Transverse colon (tissue), 4 donors: ENCODE data around the gene MICAL1. TPM values are rescaled to one million over a fixed set of nuclear protein-coding genes. Genes with fewer than 3 reads are reported as not detected.
A peak's percentile ranks its signal among the peaks of the same experiment; 100 is the strongest.

ENCODE experiments used
- DNase-seq: peaks from one replicate; pipeline ENCODE4 v3.0.0-alpha.2; 2019
- H3K27ac ChIP-seq, 4 donors: fragments of 200-600 bp; sonication (generic); 2 replicates each; pipeline ENCODE4 v1.5.1; 2016 to 2018; ENCODE audit warnings: inconsistent platforms in 4 of 4
- H3K27me3 ChIP-seq: fragments of 200-600 bp; sonication (generic); 2 replicates; pipeline ENCODE4 v1.5.1; 2017; ENCODE audit warnings: inconsistent platforms
- H3K36me3 ChIP-seq, 4 donors: fragments of 200-600 bp; sonication (generic); 2 replicates each; pipeline ENCODE4 v1.5.1; 2017 to 2019; ENCODE audit warnings: inconsistent platforms in 4 of 4
- H3K4me1 ChIP-seq, 4 donors: fragments of 200-600 bp; sonication (generic); 2 replicates each; pipeline ENCODE4 v1.5.1; 2017 to 2020; ENCODE audit warnings: inconsistent platforms in 4 of 4
- H3K4me3 ChIP-seq, 4 donors: fragments of 200-600 bp; sonication (generic); 1 replicate in 1 of 4; 2 replicates in 3 of 4; pipeline versions ENCODE4 v1.5.1 to v1.6.1; 2017 to 2019; ENCODE audit warnings: inconsistent platforms in 4 of 4
- H3K9me3 ChIP-seq, 2 donors: fragments of 200-600 bp; sonication (generic); 2 replicates each; pipeline ENCODE4 v1.5.1; 2017 to 2019; ENCODE audit warnings: inconsistent platforms in 2 of 2
- CTCF ChIP-seq, 5 experiments: fragments of 200-600 bp in 3 of 5; fragments of 450-650 bp in 2 of 5; sonication (generic) in 3 of 5; IDR thresholded peaks; 1 replicate in 2 of 5; 2 replicates in 3 of 5; pipeline ENCODE4 v1.5.1; 2016 to 2017; ENCODE audit warnings: antibody characterized with exemption in 5 of 5, inconsistent platforms in 3 of 5, mild to moderate bottlenecking in 2 of 5, moderate library complexity in 1 of 5
- EP300 ChIP-seq: sonication (generic); formaldehyde crosslinking; IDR thresholded peaks from one replicate; pipeline ENCODE4 v1.6.1; 2017; ENCODE audit warnings: antibody characterized with exemption, low read depth
- POLR2A ChIP-seq: fragments of 450-650 bp; IDR thresholded peaks from one replicate; pipeline ENCODE4 v1.6.1; 2016; ENCODE audit warnings: antibody characterized with exemption, mild to moderate bottlenecking, moderate library complexity
- POLR2AphosphoS5 ChIP-seq, 3 donors: sonication (generic); formaldehyde crosslinking; IDR thresholded peaks; one replicate each; pipeline ENCODE4 v1.6.1; 2016; ENCODE audit warnings: antibody characterized with exemption in 3 of 3
- WGBS, 2 donors: methylation state at CpG; one replicate each; pipeline ENCODE4 v1.1.5; 2018; ENCODE audit warnings: low coverage in 1 of 2; 5-methylcytosine and 5-hydroxymethylcytosine counted together
- in situ Hi-C, 4 donors: fragments of 200-750 bp; cut with MboI; loops; one replicate each; pipeline versions ENCODE4 v1.15.0 to v1.15.1; 2017; ENCODE audit warnings: low sequenced_read_pairs in 3 of 4, low pct_ligation_motif_present in 1 of 4, low pct_unique_long_range_greater_than_20kb in 1 of 4
- intact Hi-C: fragments of 100-400 bp; cut with DNase I; formaldehyde crosslinking; loops from one replicate; pipeline ENCODE4 v1.15.1; 2023; ENCODE audit warnings: low total_unique reads
- total RNA-seq, 4 donors: library from RNA; depleted of rRNA; stranded (reverse); fragments of >200 nt; gene quantifications; one replicate each; pipeline ENCODE4 v1.1.0, GENCODE V29; 2016

Gene MICAL1
- total RNA-seq, 4 donors from 2014 or later = 85.3 to 241 (median 121) TPM

- in situ Hi-C loops = loop anchor here in 2 of 4 donors (25.0 kb wide), 2 partner anchors 620 to 880 kb away; no protein-coding TSS in a partner anchor
Observed at GRCh38 chr6:109417646-109418045, 37.9 kb downstream of the MICAL1 start.

GRCh38 chr6:109411034-109411433 lies 44.5 kb downstream of the MICAL1 start:
- no peaks in the 10 kb centered on the region for H3K36me3 ChIP-seq
- in situ Hi-C loops (loop anchor here in 2 of 4 donors (25.0 kb wide), 2 partner anchors 626 to 874 kb away; no protein-coding TSS in a partner anchor), intact Hi-C loops (no loop called here)
- no peaks in the 10 kb centered on the region for H3K4me1 ChIP-seq
- no peak for DNase-seq
- H3K27me3 ChIP-seq = no peaks in the 10 kb centered on the region
- no peak overlapping the region for H3K4me3 ChIP-seq
- no peak overlapping the region for H3K27ac ChIP-seq
- WGBS, 2 donors = 94% methylated on average over 2 of the region's 2 CpGs; no CpG with 5 or more reads in 1 of the 2 donors
- H3K9me3 ChIP-seq = no peaks in the 10 kb centered on the region
- no peak for TF ChIP-seq EP300
- no peak for TF ChIP-seq POLR2A
- TF ChIP-seq CTCF (IDR thresholded peaks at IDR 0.05) = no peak
- TF ChIP-seq POLR2AphosphoS5 (IDR thresholded peaks at IDR 0.05) = no peak

More at GRCh38 chr6:109417646-109418045, 37.9 kb downstream of the MICAL1 start:
- H3K9me3 ChIP-seq = no peaks in the 10 kb centered on the region
- no peaks in the 10 kb centered on the region for H3K36me3 ChIP-seq
- intact Hi-C loops = no loop called here
- H3K27me3 ChIP-seq = no peaks in the 10 kb centered on the region
- H3K27ac ChIP-seq = no peak overlapping the region
- no peak for DNase-seq
- no peak for TF ChIP-seq EP300
- TF ChIP-seq CTCF (IDR thresholded peaks at IDR 0.05) = no peak
- TF ChIP-seq POLR2A = no peak
- no peak for TF ChIP-seq POLR2AphosphoS5 (IDR thresholded peaks at IDR 0.05)
- 88 to 89% methylated on average over 4 of the region's 4 CpGs for WGBS, 2 donors
- no peak overlapping the region for H3K4me3 ChIP-seq
- no peaks in the 10 kb centered on the region for H3K4me1 ChIP-seq

GRCh38 chr6:109406196-109406595 lies 49.4 kb downstream of the MICAL1 start:
- no peak for DNase-seq
- Histone ChIP-seq H3K27me3 (no peaks in the 10 kb centered on the region), H3K4me3 (no peak overlapping the region), H3K4me1 (no peaks in the 10 kb centered on the region), H3K27ac (no peak overlapping the region), H3K9me3 (no peaks in the 10 kb centered on the region), H3K36me3 (no peaks in the 10 kb centered on the region)
- in situ Hi-C loops = loop anchor here in 2 of 4 donors (25.0 kb wide), 2 partner anchors 631 to 869 kb away; no protein-coding TSS in a partner anchor
- WGBS, 2 donors = 60 to 92% methylated on average over 1 to 4 of the region's 4 CpGs
- TF ChIP-seq EP300 = no peak
- no peak for TF ChIP-seq POLR2A
- TF ChIP-seq POLR2AphosphoS5 (IDR thresholded peaks at IDR 0.05) = no peak
- no peak for TF ChIP-seq CTCF (IDR thresholded peaks at IDR 0.05)
- intact Hi-C loops = loop anchor here (5.0 kb wide), 1 partner anchor 1859 kb away; no protein-coding TSS in a partner anchor

- Histone ChIP-seq H3K9me3 (no peaks in the 10 kb centered on the region), H3K36me3 (no peaks in the 10 kb centered on the region), H3K27me3 (no peaks in the 10 kb centered on the region), H3K4me1 (no peaks in the 10 kb centered on the region), H3K27ac (no peak overlapping the region), H3K4me3 (no peak overlapping the region)
- in situ Hi-C loops (loop anchor here in 2 of 4 donors (25.0 kb wide), 2 partner anchors 210 to 860 kb away; no protein-coding TSS in a partner anchor), intact Hi-C loops (no loop called here)
- TF ChIP-seq EP300 (no peak), CTCF (IDR thresholded peaks at IDR 0.05) (peak; percentile 15 to 47 (median 40))
- 58% methylated on average over 4 of the region's 4 CpGs; no CpG with 5 or more reads in 1 of the 2 donors for WGBS, 2 donors
- DNase-seq = no peak
Observed at GRCh38 chr6:109397020-109397419, 58.6 kb downstream of the MICAL1 start.
